Measurements from ENCODE around the gene WNT9B.

WNT9B gene

DNA sequence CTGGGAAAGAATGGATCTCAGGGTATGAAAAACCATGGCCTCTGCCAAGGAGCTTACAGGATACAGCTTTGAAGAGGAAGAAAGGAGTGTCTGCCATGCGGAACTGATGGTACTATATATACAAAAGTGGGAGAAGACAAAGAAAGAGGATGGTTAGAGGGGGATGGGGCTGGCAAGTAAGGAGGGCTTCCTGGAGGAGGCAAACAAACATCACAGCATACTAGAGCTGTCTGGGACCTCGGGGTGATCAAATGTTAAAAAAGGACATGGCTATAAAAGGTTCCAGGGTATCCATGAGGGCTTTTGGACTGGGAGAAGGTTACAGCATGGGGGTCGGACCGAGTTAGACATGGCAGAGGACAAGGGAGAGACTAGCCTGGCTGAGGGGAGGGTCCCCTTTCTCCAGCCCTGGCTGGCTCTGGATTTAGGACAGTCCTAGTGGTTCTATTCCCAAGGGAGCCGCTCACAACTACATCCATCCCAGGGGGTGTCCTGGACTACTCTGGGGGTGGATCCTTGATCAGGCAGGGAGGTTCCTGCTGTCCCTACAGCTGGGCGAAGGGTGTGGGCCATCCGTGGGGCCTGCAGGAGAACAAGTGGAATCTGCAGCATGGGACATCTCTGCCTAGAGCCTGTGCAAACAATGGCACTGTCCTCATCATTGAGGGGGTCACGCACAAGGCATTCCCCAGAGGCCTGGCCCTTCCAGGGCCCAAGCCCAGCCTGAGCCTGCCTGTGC lies 12.2 kb downstream of the WNT9B start:
- TF ChIP-seq CTCF (IDR thresholded peaks at IDR 0.05; ENCODE audit: low read depth, low read length) = no peak
- Histone ChIP-seq H3K27me3 (ENCODE audit: insufficient read depth, low read depth, severe bottlenecking) (no peaks in the 10 kb centered on the region), H3K27ac (no peak overlapping the region), H3K9me3 (ENCODE audit: severe bottlenecking) (no peaks in the 10 kb centered on the region), H3K4me3 (ENCODE audit: low read depth, low read length) (no peak overlapping the region), H3K36me3 (no peaks in the 10 kb centered on the region)
- DNase-seq = no peak

DNA sequence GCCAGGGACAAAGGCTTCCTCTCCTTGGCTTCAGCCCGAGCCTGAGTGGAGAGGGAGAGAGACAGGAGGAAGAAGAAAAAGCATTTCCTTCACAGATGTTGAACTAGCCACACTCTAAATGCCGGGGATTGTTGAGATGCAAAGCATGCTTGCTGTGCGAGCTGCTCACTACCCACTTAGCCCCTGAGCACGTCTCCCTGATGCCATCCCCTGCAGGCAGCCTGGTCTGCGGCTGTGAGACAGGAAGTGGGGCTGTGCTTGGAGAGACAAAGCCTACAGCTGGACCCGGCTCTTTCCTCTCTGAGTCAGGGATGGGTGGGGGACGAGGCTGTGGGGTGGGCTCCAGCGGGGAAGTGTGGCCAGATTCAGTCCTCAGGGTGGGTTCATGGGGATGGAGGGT lies 13.7 kb downstream of the WNT9B start:
- Histone ChIP-seq H3K27me3 (ENCODE audit: insufficient read depth, low read depth, severe bottlenecking) (no peaks in the 10 kb centered on the region), H3K36me3 (no peaks in the 10 kb centered on the region), H3K4me3 (ENCODE audit: low read depth, low read length) (no peak overlapping the region), H3K9me3 (ENCODE audit: severe bottlenecking) (no peaks in the 10 kb centered on the region), H3K27ac (no peak overlapping the region)
- no peak for TF ChIP-seq CTCF (IDR thresholded peaks at IDR 0.05; ENCODE audit: low read depth, low read length)
- DNase-seq = no peak

- Histone ChIP-seq H3K4me3 (ENCODE audit: low read depth, low read length) (no peak overlapping the region), H3K36me3 (no peaks in the 10 kb centered on the region), H3K9me3 (ENCODE audit: severe bottlenecking) (no peaks in the 10 kb centered on the region), H3K27ac (no peak overlapping the region), H3K27me3 (ENCODE audit: insufficient read depth, low read depth, severe bottlenecking) (no peaks in the 10 kb centered on the region)
- no peak for TF ChIP-seq CTCF (IDR thresholded peaks at IDR 0.05; ENCODE audit: low read depth, low read length)
- no peak for DNase-seq
These were observed 14.9 kb downstream of the WNT9B start for GRCh38 chr17:46866325-46866724.

GRCh38 chr17:46866747-46867146 lies 15.4 kb downstream of the WNT9B start:
- no peak overlapping the region for H3K4me3 ChIP-seq (ENCODE audit: low read depth, low read length)
- no peak for TF ChIP-seq CTCF (IDR thresholded peaks at IDR 0.05; ENCODE audit: low read depth, low read length)
- H3K27ac ChIP-seq = no peak overlapping the region
- DNase-seq = no peak
- H3K36me3 ChIP-seq = no peaks in the 10 kb centered on the region
- H3K9me3 ChIP-seq (ENCODE audit: severe bottlenecking) = no peaks in the 10 kb centered on the region
- H3K27me3 ChIP-seq (ENCODE audit: insufficient read depth, low read depth, severe bottlenecking) = no peaks in the 10 kb centered on the region

- H3K9me3 ChIP-seq (ENCODE audit: severe bottlenecking) = no peaks in the 10 kb centered on the region
- no peak overlapping the region for H3K27ac ChIP-seq
- no peak for DNase-seq
- no peaks in the 10 kb centered on the region for H3K27me3 ChIP-seq (ENCODE audit: insufficient read depth, low read depth, severe bottlenecking)
- no peaks in the 10 kb centered on the region for H3K36me3 ChIP-seq
- TF ChIP-seq CTCF (IDR thresholded peaks at IDR 0.05; ENCODE audit: low read depth, low read length) = no peak
- H3K4me3 ChIP-seq (ENCODE audit: low read depth, low read length) = no peak overlapping the region
These were observed 17.4 kb downstream of the WNT9B start for GRCh38 chr17:46868689-46869187.

DNA sequence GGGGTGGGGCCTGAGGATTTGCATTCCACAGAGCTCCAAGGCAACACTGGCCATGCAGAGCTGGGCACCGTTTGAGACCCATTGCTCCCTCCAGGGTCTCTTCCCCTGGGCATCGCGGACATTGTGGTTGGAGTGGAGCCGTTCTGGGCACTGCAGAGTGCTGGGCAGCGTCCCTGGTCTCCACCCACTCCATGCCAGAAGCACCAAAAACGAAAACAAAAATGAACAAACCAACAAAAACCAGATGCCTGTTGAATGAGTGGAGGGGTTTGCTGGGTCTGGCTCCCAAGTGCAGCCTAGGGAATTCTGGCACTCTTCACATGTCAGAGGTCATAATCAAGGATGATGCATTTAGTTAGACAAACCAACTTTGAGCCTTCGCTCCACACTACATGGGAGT lies 17.9 kb downstream of the WNT9B start:
- Histone ChIP-seq H3K27ac (no peak overlapping the region), H3K4me3 (ENCODE audit: low read depth, low read length) (no peak overlapping the region), H3K27me3 (ENCODE audit: insufficient read depth, low read depth, severe bottlenecking) (no peaks in the 10 kb centered on the region), H3K9me3 (ENCODE audit: severe bottlenecking) (no peaks in the 10 kb centered on the region), H3K36me3 (no peaks in the 10 kb centered on the region)
- TF ChIP-seq CTCF (IDR thresholded peaks at IDR 0.05; ENCODE audit: low read depth, low read length) = no peak
- no peak for DNase-seq

Data from WERI-Rb-1 (cell line).